Stimulated activated CD8-positive, alpha-beta memory T cell treated with anti-CD3 and anti-CD28 coated beads, Interleukin-12 subunit alpha, Interleukin-12 subunit beta, amount 100 ng/mL, for 1 hour (primary cell): ENCODE measurements around the gene SLC16A10.
"Not testable (repeated sequence)": the region's sequence is repeated elsewhere in the genome, so short reads cannot be mapped to it uniquely, and the experiment has no call there.

Experiments
- DNase-seq: peaks from one replicate; pipeline ENCODE4 v3.0.0-alpha.2; 2020; ENCODE audit warnings: low read depth

SLC16A10 gene

DNA sequence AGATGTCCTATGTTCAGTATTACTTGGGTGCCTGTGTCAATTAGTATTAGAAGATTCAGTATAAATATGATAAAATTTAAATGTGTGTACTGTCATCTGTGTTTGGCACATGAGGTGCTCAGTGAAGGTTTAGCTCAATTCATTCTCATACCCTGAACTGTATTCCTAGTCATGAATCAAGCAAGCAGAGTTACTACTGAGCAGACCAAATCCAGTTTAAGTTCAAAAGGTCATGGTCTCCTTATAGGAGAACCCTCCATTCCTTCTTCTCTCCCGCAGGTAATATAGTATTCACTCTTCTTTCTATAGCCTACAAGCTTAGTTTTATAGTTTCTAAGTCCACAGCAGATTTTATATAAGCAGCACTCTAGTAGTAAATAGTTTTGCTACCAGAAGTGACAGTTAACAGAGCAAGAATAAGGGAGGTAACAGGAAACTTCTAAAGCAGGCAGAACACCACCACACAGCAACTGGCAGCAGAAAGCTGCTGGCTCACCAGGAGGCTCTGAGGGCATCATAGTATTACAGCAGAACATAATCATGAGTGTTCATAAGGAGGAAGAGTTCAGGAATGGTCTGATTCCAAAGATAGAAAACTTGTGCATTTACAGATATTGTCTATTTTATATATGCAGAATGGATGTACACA lies 133.2 kb downstream of the SLC16A10 start:
- no peak for DNase-seq

GRCh38 chr6:111221804-111222203 lies 134.5 kb downstream of the SLC16A10 start:
- DNase-seq, result no peak

DNA sequence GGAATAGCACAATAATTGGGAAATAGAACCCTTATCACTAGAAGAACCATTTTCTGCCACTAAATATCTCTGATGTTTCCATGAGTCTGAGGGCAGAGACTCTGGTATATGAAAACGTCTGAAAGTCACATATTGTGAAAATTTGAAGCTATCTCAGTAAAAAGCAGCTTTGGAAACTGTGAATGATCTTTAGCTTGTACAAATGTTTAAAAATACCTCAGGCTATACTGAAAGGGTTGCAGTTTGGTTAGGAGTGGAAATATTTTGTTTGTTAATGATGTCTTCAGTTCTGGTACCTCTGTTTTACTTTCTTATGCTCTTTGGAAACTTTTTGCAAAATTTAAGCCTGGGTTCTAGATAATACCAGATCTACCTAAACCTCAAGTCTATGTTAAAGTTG lies 135.0 kb downstream of the SLC16A10 start:
- no peak for DNase-seq

DNA sequence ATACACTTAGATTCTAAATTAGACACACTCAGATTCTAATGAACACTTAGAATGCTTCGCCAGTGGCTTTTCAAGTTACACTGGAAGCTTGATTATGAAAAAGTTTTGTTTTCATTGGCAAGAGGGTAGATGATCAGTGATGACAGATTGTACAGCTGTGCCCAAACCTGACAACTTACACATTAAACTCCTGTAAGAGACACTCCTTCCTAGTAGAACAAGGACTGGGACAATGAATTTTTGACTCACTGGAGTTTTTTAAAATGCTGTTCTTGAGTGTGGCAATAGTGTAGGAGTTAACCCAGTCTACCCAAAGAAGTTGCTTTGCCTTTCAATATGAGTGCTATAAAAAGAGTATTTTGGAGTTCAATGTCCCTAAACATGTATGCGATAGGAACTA lies 140.8 kb downstream of the SLC16A10 start:
- DNase-seq, result no peak

- no peak for DNase-seq
Observed at GRCh38 chr6:111230351-111231089, 143.2 kb downstream of the SLC16A10 start.

DNA sequence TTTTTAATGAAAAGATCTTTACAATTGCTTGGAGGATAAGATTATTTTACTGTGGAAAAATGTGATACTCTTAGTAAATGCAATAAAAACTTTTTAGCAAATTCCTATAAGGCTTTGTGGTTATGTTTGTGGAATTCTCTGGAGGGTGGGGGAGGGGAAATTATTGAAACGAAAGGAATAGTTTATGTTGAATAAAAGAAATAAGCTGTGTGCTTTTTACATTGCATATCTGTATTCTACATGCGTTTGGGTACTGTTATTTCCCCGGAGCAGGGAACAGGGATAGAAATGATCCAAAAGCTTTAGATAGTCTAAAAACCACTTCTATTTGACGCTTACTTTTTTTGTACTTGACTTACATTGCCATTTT lies 143.8 kb downstream of the SLC16A10 start:
- DNase-seq, result no peak

DNA sequence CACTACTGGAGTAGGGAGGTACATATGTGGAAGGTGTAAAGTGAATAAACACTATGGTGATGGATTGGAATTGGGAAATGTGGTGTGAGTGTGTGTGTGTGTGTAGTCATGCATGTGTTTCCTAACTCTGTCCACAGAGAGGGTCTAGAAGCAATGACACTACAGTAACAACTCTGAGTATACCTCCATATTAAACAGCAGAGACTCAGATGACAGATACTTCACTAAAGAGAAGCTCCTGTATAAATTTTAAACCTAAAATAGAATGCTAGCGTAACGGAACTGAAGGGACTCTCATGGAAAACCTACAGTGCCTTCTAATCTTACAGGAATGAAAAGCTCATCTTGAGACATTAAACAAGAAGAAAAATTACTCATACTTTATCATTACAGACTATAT lies 150.5 kb downstream of the SLC16A10 start:
- DNase-seq, result no peak

DNA sequence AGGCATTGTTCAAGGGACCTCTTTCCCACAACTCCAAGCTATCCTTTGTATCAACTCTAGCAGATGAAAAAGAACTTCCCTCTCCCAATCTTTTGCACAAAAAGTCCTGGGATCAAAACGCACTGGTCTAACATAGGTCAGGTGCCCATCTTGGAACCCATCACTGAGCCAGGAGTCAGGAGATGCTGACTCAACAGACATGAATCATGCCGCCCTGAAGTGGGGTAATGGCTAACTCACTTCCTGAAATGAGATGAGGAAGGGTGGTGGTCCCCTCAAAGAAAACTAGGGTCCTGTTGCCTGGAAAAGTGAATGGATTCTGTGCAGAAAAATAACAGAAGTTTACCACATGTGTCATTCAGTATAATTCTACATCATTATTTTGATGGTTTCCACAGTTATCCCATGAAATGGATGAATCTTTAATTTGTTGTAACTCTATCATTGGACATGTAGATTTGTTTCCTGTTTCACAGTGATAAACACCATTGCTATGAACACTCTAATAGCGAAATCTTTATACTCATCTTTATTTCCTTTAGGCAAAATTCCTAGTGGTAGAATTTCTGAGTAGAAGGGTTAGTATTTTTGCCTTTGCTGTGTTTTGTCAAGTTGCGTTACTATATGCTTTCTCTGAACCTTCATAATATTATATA lies 151.3 kb downstream of the SLC16A10 start:
- no peak for DNase-seq

DNA sequence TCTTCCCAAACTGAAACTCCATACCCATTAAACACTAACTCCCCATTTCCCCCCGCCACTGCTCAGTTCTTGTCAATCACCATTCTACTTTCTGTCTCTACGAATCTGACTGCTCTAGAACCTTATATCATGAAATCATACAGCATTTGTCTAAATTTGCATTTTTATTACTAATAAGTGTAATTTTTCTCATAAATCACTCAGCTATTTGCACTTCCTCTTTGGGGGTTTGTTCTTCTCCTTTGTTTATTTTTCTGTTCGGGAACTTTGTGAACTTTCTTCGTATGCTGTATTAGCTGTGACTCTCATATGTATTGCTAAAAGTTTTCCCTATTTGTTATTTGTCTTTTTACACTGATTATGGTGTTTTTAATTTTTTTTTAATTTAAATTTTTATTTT lies 152.2 kb downstream of the SLC16A10 start:
- no peak for DNase-seq

- no peak for DNase-seq
Observed at GRCh38 chr6:111242452-111242851, 155.1 kb downstream of the SLC16A10 start.

DNA sequence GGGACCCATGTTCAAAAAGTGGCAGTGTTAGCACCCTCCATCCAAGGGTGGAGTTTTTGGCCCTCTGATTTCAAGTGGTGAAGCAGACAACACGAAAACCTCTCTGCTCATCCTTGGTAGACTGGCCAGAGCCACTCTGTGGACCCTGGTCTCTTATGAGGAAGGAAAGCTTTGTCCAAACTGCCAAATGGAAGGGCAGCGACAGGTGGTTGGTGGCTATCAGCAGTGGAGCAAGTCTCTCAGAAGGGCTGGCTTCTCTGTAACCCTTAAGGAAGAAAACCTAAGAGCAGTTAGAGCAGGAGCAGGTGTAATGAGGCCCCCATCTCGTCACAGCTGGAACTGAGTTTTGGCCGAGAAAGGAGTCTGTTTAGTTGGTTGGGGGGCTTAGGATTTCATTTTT lies 155.8 kb downstream of the SLC16A10 start:
- DNase-seq, result no peak

DNA sequence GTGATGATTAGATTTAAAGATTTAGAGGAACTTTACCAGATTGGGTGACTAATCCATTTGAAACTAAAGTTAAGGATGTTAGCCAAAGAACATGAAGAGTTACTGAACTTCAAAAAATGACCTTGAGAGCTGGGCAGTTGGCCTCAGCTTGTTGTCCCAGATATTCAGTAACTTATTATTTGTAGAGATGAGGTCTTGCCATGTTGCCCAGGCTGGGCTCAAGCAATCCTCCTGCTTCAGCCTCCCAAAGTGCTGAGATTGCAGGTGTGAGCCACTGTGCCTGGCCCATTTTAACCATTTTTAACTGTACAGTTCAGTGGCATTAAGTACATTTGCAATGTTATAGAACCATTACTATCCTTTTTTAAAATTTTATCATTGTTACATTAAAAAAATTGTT lies 161.5 kb downstream of the SLC16A10 start:
- no peak for DNase-seq

- DNase-seq, result no peak
Observed at GRCh38 chr6:111250791-111251354, 163.6 kb downstream of the SLC16A10 start.

GRCh38 chr6:111252726-111253125 lies 165.4 kb downstream of the SLC16A10 start:
- no peak for DNase-seq

GRCh38 chr6:111254004-111254778 lies 166.9 kb downstream of the SLC16A10 start:
- DNase-seq, result no peak

DNA sequence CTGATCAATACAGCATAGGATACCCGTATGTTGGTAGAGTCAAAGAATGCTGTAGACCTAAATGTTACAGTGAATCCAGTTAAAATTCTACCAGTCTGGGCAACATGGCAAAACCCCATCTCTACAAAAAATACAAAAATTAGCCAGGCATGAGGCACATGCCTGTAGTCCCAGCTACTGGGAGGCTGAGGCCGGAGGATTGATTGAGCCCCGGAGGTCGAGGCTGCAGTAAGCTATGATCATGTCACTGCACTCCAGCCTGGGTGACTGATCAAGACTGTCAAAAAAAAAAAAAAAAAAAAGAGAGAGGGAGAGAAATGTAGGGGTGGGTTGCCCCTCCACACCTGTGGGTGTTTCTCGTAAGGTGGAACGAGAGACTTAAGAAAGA lies 167.5 kb downstream of the SLC16A10 start:
- DNase-seq, result no peak

- not testable (repeated sequence) for DNase-seq
Observed at GRCh38 chr6:111255838-111256237, 168.5 kb downstream of the SLC16A10 start.

DNA sequence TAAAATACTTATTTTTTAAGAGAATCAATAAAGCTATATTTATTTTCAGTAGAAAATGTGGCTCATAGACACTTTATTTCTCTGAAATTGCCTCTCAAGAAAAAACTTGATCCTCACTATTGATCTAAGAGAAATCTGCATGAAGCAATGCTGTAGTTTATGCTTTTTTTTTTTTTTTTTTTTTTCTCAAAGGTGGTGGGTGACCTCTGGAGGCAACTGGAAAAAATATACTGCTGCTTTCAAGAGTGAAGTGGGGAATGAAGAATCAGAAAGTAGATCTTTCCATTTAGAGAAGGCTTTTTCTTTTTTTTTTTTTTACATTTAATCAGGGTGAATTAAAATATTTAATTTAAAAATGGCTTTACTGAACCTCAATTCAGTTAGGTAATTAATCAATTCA lies 169.3 kb downstream of the SLC16A10 start:
- DNase-seq, result no peak

DNA sequence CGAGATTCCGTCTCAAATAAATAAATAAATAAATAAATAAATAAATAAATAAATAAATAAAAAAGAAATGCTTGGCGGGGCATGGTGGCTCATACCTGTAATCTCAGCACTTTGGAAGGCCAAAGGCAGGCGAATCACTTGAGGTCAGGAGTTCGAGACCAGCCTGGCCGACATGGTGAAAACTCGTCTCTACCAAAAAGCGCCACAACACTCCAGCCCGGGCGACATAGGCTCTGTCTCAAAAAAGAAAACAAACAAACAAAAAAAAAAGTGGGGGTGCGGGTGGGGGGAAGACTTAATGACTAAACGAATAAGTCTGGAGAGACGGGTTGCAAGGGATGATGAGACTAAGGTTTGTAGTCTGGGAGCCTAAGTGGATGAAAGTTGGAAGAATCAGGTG lies 170.7 kb downstream of the SLC16A10 start:
- DNase-seq, result no peak

DNA sequence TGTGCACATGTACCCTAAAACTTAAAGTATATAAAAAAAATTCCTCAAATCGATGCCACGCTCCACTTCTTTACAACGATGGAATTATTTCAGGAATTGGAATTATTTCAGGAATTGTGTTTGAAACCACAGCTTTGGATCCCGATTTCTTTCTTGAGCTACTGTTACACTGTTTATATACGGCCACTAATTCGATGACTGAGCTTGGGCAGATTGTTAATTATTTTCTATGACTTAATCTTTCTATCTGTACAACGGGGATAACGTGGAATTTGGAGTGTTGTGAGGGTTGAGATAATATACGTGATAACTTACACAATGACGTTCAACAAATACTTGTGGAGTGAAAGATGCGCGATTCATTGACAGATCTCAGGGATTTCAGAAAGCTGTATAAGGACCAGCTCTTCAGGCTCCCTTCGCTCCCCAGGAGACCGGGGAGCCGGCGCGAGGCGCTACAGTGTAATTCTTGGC lies 171.3 kb downstream of the SLC16A10 start:
- DNase-seq, result no peak

DNA sequence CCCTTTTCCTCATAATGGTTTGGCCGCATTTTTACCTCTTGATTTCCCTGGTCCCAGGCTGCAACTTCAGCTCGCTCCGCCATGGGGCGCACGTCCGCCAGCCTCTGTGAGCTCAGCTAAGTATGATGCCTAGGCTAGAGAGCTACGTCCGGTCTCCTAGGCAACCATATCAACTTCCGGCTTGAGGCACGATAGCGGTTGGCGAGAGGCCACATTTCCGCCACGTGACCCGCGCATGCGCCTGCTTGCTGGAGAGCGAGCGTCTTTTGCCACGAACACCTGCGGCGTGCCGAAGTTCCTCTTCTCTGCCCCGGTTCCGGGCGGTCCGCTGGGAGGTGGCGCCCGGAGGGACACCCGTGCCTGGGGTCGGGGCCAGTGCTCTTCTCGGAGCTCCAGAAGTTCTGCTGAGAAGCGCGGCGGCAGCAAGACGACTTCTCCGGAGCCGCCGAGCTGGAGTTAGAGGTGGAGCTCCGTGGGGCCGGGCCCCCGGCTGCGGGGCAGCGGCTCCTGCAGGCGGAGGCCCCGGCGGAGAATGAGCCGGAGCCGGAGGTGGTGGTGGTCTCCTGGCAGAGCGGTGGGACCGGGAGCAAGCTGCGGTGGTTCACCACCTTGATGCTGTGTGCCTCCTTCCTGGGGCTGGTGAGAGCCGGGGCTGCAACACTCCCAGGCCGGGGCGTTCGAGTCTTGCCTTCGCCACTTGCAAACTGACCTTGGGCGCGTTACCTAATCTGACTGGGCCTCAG lies 172.0 kb downstream of the SLC16A10 start:
- peak; percentile 99 for DNase-seq
